A549 (cell line): Measurements from ENCODE around the gene SLC10A7.

ENCODE experiments used
- CTCF ChIP-seq: fragments of >200 bp; sonication (Bioruptor Twin); formaldehyde crosslinking; IDR thresholded peaks from 3 replicates; pipeline ENCODE4 v1.5.1; 2016
- HMGXB4 ChIP-seq: fragments of 250-450 bp; sonication (Bioruptor Pico); IDR thresholded peaks from 2 replicates; pipeline ENCODE4 v1.5.0; 2021; ENCODE audit warnings: mild to moderate bottlenecking, moderate library complexity, borderline replicate concordance
- RAD21 ChIP-seq, 2 experiments: fragments of >200 bp in 1 of 2; sonication (Bioruptor Twin) in 1 of 2; formaldehyde crosslinking in 1 of 2; IDR thresholded peaks in 1 of 2; conservative IDR thresholded peaks in 1 of 2; 2 replicates in 1 of 2; 3 replicates in 1 of 2; pipeline ENCODE4 v1.6.1; 2012 to 2018; ENCODE audit warnings: inconsistent platforms in 1 of 2
- REST ChIP-seq: fragments of 200-600 bp; sonication (generic); IDR thresholded peaks from 2 replicates; pipeline ENCODE4 v1.6.1; 2016; ENCODE audit warnings: antibody characterized with exemption, mild to moderate bottlenecking, moderate library complexity
- SMC3 ChIP-seq: fragments of >200 bp; sonication (Bioruptor Twin); formaldehyde crosslinking; IDR thresholded peaks from 3 replicates; pipeline ENCODE4 v1.6.1; 2018; ENCODE audit warnings: inconsistent platforms

GRCh38 chr4:146469022-146469421 is 52.7 kb downstream of the SLC10A7 start:
- TF ChIP-seq REST (no peak), RAD21 (conservative IDR thresholded peaks at IDR 0.05 in 1 of 2, IDR thresholded peaks at IDR 0.05 in 1 of 2) (no peak), CTCF (no peak), HMGXB4 (CRISPR knock-in tag) (no peak), SMC3 (no peak)
